Keratinocyte (primary cell): ENCODE results near the gene PLA2G4D. TPM values are rescaled to one million over a fixed set of nuclear protein-coding genes. Genes with fewer than 3 reads are reported as not detected.
A peak's percentile ranks its signal among the peaks of the same experiment; 100 is the strongest.

Source experiments
- DNase-seq: peaks from one replicate; pipeline ENCODE4 v3.0.0-alpha.2; 2011; ENCODE audit warnings: low read depth, missing footprints, low spot score
- FAIRE-seq: peaks from 2 replicates; lab custom pipeline; 2011; peaks lifted over from hg19 to GRCh38; lab: Jason Lieb, UNC
- H2AFZ ChIP-seq: 2 replicates; pipeline ENCODE4 v1.6.0; 2012; ENCODE audit warnings: low read length, control low read depth, inconsistent platforms; ENCODE audit not compliant: control insufficient read depth
- H3K27ac ChIP-seq: 2 replicates; pipeline ENCODE4 v1.5.1; 2011; ENCODE audit warnings: low read length; ENCODE audit not compliant: control insufficient read depth, insufficient read depth
- H3K27me3 ChIP-seq: 3 replicates; pipeline ENCODE4 v1.6.0; 2011; ENCODE audit warnings: low read length; ENCODE audit not compliant: control insufficient read depth, insufficient read depth; ENCODE audit errors: extremely low read depth
- H3K36me3 ChIP-seq, 2 experiments: 2 replicates in 1 of 2; 3 replicates in 1 of 2; pipeline ENCODE4 v1.5.1; 2011; ENCODE audit warnings: low read length in 2 of 2, mild to moderate bottlenecking in 1 of 2; ENCODE audit not compliant: control insufficient read depth in 2 of 2, insufficient read depth in 2 of 2; ENCODE audit errors: extremely low read depth in 1 of 2
- H3K4me1 ChIP-seq: 3 replicates; pipeline ENCODE4 v1.5.1; 2011; ENCODE audit warnings: low read length; ENCODE audit not compliant: control insufficient read depth, insufficient read depth; ENCODE audit errors: extremely low read depth
- H3K4me2 ChIP-seq: 3 replicates; pipeline ENCODE4 v1.6.0; 2011; ENCODE audit warnings: low read depth, low read length; ENCODE audit not compliant: control insufficient read depth, insufficient read depth; ENCODE audit errors: extremely low read depth
- H3K4me3 ChIP-seq, 3 experiments: fragments of 200-600 bp in 1 of 3; sonication (generic) in 1 of 3; 2 replicates in 2 of 3; 3 replicates in 1 of 3; pipeline ENCODE4 v1.5.1; 2011 to 2016; ENCODE audit warnings: low read length in 3 of 3, mild to moderate bottlenecking in 3 of 3, control low read depth in 2 of 3, inconsistent platforms in 1 of 3, low read depth in 1 of 3, mixed read lengths in 1 of 3, mixed run types in 1 of 3, moderate library complexity in 1 of 3; ENCODE audit not compliant: control insufficient read depth in 2 of 3, insufficient read depth in 2 of 3; ENCODE audit errors: extremely low read depth in 1 of 3
- H3K79me2 ChIP-seq: 2 replicates; pipeline ENCODE4 v1.6.0; 2012; ENCODE audit warnings: low read length; ENCODE audit not compliant: control insufficient read depth, insufficient read depth
- H3K9ac ChIP-seq: 3 replicates; pipeline ENCODE4 v1.6.0; 2011; ENCODE audit warnings: low read length; ENCODE audit not compliant: control insufficient read depth, insufficient read depth; ENCODE audit errors: extremely low read depth
- H3K9me1 ChIP-seq: 3 replicates; pipeline ENCODE4 v1.6.0; 2011; ENCODE audit warnings: low read length; ENCODE audit not compliant: control insufficient read depth, insufficient read depth; ENCODE audit errors: extremely low read depth
- H3K9me3 ChIP-seq: 2 replicates; pipeline ENCODE4 v1.5.1; 2012; ENCODE audit warnings: low read depth, low read length; ENCODE audit not compliant: control insufficient read depth
- H4K20me1 ChIP-seq: 3 replicates; pipeline ENCODE4 v1.6.0; 2011; ENCODE audit warnings: low read length; ENCODE audit not compliant: control insufficient read depth, insufficient read depth; ENCODE audit errors: extremely low read depth
- CTCF ChIP-seq, 3 experiments: IDR thresholded peaks in 1 of 3; conservative IDR thresholded peaks in 1 of 3; optimal IDR thresholded peaks in 1 of 3; 2 replicates in 2 of 3; 3 replicates in 1 of 3; pipeline versions ENCODE3 to v1.5.1; 2011; ENCODE audit warnings: low read length in 3 of 3, mild to moderate bottlenecking in 3 of 3, moderate library complexity in 2 of 3, control low read depth in 1 of 3, inconsistent platforms in 1 of 3; ENCODE audit not compliant: insufficient read depth in 2 of 3; ENCODE audit errors: extremely low read depth in 1 of 3
- EZH2 ChIP-seq: IDR thresholded peaks from one replicate; pipeline ENCODE4 v1.6.1; 2012; ENCODE audit warnings: inconsistent platforms, mild to moderate bottlenecking, low read length, moderate library complexity
- dilution Hi-C: fragments of 300-500 bp; cut with MboI; formaldehyde crosslinking; loops from one replicate; pipeline ENCODE4 v1.7.0; 2020; ENCODE audit warnings: low sequenced_read_pairs; ENCODE audit not compliant: extremely low pct_ligation_motif_present
- polyA minus RNA-seq, 3 experiments: library from RNA; depleted of rRNA, polyadenylated mRNA; stranded (reverse); fragments of >200 nt; gene quantifications; 1 replicate in 1 of 3; 2 replicates in 1 of 3; 3 replicates in 1 of 3; pipeline ENCODE4 v1.2.3, GENCODE V29; 2011
- polyA plus RNA-seq, 5 experiments: library from polyadenylated mRNA; depleted of rRNA in 3 of 5; stranded (reverse) in 3 of 5; stranded (forward) in 1 of 5; unstranded in 1 of 5; fragments of >200 nt; gene quantifications; 1 replicate in 1 of 5; 2 replicates in 3 of 5; 3 replicates in 1 of 5; pipeline versions ENCODE4 v1.2.1 to v1.2.3, GENCODE V29; 2011 to 2012; ENCODE audit warnings: missing spikeins in 2 of 5, low read depth in 1 of 5, low replicate concordance in 1 of 5

PLA2G4D gene, protein sequence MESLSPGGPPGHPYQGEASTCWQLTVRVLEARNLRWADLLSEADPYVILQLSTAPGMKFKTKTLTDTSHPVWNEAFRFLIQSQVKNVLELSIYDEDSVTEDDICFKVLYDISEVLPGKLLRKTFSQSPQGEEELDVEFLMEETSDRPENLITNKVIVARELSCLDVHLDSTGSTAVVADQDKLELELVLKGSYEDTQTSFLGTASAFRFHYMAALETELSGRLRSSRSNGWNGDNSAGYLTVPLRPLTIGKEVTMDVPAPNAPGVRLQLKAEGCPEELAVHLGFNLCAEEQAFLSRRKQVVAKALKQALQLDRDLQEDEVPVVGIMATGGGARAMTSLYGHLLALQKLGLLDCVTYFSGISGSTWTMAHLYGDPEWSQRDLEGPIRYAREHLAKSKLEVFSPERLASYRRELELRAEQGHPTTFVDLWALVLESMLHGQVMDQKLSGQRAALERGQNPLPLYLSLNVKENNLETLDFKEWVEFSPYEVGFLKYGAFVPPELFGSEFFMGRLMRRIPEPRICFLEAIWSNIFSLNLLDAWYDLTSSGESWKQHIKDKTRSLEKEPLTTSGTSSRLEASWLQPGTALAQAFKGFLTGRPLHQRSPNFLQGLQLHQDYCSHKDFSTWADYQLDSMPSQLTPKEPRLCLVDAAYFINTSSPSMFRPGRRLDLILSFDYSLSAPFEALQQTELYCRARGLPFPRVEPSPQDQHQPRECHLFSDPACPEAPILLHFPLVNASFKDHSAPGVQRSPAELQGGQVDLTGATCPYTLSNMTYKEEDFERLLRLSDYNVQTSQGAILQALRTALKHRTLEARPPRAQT
- 0.45 to 1.5 TPM (median 0.69 TPM) in 3 replicates for polyA plus RNA-seq
- 11.3 TPM for polyA plus RNA-seq (2011; ENCODE audit: low read depth)
- 0.23 and 0.32 TPM in 2 replicates for polyA plus RNA-seq (2011; cell fraction: cytosol; rRNA removed)
- polyA plus RNA-seq (2011; cell fraction: nucleus; rRNA removed) = 2.0 and 2.3 TPM in 2 replicates
- 0.37 and 24.3 TPM in 2 replicates for polyA plus RNA-seq (2012; ENCODE audit: low replicate concordance)
- 0.42 to 1.5 TPM (median 0.49 TPM) in 3 replicates for polyA minus RNA-seq
- 0.58 TPM for polyA minus RNA-seq (2011; cell fraction: cytosol; rRNA and poly(A)+ RNA removed)
- 1.7 and 1.8 TPM in 2 replicates for polyA minus RNA-seq (2011; cell fraction: nucleus; rRNA and poly(A)+ RNA removed)

DNA sequence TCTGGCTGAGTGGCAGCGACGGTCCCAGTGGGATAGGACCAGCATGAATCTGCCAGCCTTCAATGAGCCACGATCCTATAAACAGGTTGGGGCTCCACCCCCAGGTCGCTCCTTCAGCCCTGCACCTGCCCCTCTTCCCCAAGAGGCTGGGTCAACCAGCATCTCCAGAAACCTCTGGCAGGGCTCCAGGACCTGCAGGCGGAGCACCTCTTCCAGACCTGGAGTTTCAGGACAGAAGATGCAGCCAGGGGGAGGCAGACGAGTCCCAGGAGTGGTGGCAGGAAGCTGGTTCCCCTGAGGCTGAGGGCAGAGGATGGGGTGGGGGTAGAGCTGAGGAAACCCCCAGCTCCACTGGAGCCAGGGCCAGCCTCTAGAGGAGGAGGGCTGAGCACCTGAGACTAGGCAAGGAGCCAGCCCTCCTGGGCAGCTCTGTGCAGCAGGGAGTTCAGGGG is at the start of gene PLA2G4D:
PLA2G4D (minus strand) TSS at position 51 of the 452 bp plus-strand sequence. CDS start 103 bp downstream, outside the sequence.
- peak; percentile 32 for DNase-seq
- Histone ChIP-seq H3K79me2 (no peaks in the 10 kb centered on the region), H3K9ac (no peak within 1 kb of the TSS), H4K20me1 (no peaks in the 10 kb centered on the region), H3K9me1 (no peaks in the 10 kb centered on the region), H3K27me3 (no peaks in the 10 kb centered on the region), H3K9me3 (no peaks in the 10 kb centered on the region), H3K36me3 (no peaks in the 10 kb centered on the region), H2AFZ (peak within 1 kb of the TSS; percentile 24), H3K4me2 (peak within 1 kb of the TSS; percentile 10), H3K4me1 (peaks cover 46% of the 10 kb centered on the region), H3K27ac (no peak within 1 kb of the TSS), H3K4me3 (no peak within 1 kb of the TSS)
- dilution Hi-C loops = no loop called here
- TF ChIP-seq EZH2 (no peak), CTCF (optimal IDR thresholded peaks at IDR 0.05 in 1 of 3, IDR thresholded peaks at IDR 0.05 in 1 of 3, conservative IDR thresholded peaks at IDR 0.05 in 1 of 3; ENCODE audit: extremely low read depth in 1 of 3, insufficient read depth in 2 of 3, low read length in 3 of 3) (peak; percentile 21 to 47 (median 37))
- FAIRE-seq = peak; percentile 59

DNA sequence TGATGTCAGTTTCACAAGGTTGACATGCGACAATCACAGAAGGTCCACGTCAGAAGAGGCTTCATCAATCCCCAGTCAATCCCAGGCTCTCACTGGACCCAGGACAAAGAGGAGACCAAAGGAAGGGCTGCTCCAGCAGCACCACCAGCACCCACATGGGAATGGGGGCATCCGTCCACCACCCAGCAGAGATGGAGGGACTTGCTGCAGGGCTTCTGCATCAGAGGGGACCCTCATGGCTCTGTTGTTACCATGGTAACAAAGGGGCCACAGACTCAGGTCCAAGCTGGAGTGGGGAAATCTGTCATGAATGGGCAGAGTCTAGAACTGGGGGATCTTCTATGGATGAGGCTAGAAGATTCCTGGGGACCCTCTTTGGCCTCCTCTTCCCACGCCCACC is 49.0 kb upstream of the PLA2G4D start:
- Histone ChIP-seq H2AFZ (no peak overlapping the region), H3K27ac (no peak overlapping the region), H3K79me2 (no peaks in the 10 kb centered on the region), H3K36me3 (no peaks in the 10 kb centered on the region), H4K20me1 (no peaks in the 10 kb centered on the region), H3K9ac (no peak overlapping the region), H3K4me3 (no peak overlapping the region), H3K4me1 (peaks cover 6% of the 10 kb centered on the region), H3K27me3 (no peaks in the 10 kb centered on the region), H3K9me1 (no peaks in the 10 kb centered on the region), H3K4me2 (no peak overlapping the region), H3K9me3 (no peaks in the 10 kb centered on the region)
- DNase-seq = no peak
- dilution Hi-C loops = no loop called here
- TF ChIP-seq CTCF (optimal IDR thresholded peaks at IDR 0.05 in 1 of 3, IDR thresholded peaks at IDR 0.05 in 1 of 3, conservative IDR thresholded peaks at IDR 0.05 in 1 of 3; ENCODE audit: extremely low read depth in 1 of 3, insufficient read depth in 2 of 3, low read length in 3 of 3) = no peak
- TF ChIP-seq EZH2 = no peak
- FAIRE-seq = no peak
